DMS 273 treated with DMSO at 0.1 percent for 48 hours (cell line): ENCODE results near the gene SAE1.
A peak's percentile ranks its signal among the peaks of the same experiment; 100 is the strongest.

Source experiments
- DNase-seq: peaks from one replicate; lab custom pipeline; 2025; lab: John Stamatoyannopoulos, UW

The SAE1 gene

GRCh38 chr19:47106821-47107201 is 23.8 kb upstream of the SAE1 start:
- DNase-seq = no peak

- DNase-seq = no peak
Measured at GRCh38 chr19:47107202-47107952, 23.3 kb upstream of the SAE1 start.

- DNase-seq = no peak
Measured at GRCh38 chr19:47107953-47108746, 22.5 kb upstream of the SAE1 start.

DNA sequence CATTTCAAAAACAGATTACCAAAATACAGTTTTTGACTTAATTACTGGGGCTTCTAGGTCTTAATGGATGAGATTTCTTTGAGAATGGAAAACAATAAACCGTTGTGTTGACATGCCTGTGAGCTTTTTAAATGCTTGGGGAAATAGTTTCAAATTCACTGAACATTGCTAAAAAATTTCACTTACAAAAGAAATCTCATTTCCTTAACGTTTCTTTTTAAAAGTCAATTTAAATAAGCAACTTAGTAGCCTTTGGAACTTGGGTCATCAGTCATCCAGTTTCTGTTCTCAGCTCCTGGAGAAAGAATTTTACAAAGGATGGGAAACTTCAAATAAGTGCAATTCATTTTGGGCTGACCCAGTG is 21.5 kb upstream of the SAE1 start:
- DNase-seq = no peak

DNA sequence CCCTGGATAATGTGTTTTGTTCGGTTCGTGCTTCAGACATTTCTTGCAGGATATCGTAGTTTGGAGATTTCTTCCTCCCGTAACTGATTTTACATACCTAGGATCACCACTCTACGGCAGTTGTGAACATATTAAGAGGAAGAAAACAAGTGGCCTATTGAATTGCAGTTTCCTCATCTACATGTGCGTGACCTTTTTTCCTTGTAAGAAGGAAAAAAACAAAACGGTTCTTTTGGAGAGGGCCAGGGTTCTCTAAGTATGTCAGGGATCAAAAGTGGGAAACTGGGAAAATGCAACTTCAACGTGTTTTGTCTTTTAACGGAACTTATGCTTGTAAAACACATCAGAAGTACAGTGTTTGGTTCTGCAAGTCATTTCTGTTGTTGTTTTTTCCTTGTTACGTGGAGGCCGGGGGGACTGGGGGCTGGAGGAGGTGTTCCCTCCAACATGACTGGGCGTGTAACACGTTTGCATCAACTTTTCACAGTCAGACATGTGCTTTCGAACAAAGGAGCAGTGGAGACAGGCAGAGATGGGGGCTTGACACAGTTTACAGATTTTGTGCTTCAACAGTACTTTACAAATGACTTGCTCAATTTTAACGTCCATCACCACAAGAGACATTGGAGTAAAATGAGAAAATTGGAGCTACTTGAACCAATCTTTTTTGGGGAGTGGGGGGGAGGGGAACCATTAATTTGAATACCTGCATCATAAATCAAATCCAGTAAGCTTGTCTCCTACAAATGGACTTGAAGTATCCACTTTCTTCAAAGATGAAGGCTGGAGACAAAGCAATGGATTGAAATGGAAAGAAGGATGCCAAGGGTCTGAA is 20.9 kb upstream of the SAE1 start:
- no peak for DNase-seq

DNA sequence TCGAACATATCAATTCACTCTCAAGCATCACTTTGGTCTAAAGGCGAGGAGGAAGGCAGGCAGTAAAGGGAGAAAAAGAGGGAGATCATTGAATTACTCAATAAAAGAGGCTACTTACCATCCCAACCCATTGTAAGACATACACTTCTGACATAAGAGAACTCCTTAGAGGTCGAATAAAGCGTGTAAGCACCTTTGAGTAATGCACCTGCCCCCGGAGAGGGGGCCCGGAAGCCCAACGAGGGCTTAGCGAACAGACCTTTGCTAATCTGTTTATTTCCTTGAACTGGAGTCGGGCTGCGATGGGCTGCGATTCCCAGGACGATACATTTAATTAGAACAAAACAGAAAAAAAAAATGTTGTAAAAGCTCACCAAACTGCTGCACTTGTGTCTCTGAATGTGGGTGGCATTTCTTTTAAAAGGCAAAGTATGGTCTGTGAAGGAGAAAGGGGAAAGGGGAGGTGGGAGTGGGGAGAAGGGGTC is 20.1 kb upstream of the SAE1 start:
- DNase-seq = no peak

- DNase-seq = no peak
Measured at GRCh38 chr19:47111006-47111621, 19.5 kb upstream of the SAE1 start.

- no peak for DNase-seq
Measured at GRCh38 chr19:47111682-47112165, 18.9 kb upstream of the SAE1 start.

DNA sequence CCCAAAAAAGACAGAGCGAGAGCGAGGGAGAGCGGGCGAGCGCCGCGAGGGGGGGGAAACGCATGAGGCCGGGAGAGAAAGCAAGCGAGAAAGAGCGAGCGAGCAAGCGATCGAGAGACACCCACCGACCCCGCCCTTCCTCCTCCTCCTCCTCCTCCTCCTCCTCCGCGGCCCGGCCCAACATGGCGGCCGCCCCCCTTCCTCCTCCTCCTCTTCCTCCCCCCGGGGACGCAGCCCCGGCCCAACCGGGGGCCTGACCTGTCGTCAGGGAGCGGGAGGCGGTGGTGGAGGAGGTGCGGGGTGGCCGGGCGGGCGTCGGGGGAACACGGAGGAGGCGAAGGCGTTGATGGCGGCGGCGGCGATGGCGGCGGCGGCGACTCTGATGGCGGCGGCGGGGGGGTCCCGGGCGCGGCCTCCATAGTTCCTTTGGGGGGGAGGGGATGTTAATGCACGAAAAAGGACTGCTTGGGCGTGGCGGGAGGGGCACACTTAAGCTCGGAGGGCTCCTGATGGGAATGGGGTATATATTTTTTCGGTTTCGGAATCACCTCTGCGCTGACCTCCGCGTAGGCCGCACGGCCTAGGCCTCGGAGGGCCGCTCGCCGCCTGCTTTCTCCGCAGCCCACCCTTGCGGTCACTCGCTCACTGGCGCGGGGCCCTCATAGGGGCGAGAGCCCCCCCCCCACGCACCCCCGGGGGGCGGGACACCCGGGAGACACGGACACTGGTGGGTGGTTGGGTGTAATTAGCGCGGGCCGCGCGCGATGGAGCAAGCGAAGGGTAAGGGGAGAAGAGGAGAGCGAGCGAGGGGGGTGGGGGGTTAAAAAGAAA is 18.3 kb upstream of the SAE1 start:
- DNase-seq = peak; percentile 42

- DNase-seq = peak; percentile 98
Measured at GRCh38 chr19:47112997-47113849, 17.4 kb upstream of the SAE1 start, which contains the start of gene ZC3H4. Gene ZC3H4, minus strand, starts transcription at chr19:47113776. Its CDS starts 1,192 bp downstream, at chr19:47112584.

DNA sequence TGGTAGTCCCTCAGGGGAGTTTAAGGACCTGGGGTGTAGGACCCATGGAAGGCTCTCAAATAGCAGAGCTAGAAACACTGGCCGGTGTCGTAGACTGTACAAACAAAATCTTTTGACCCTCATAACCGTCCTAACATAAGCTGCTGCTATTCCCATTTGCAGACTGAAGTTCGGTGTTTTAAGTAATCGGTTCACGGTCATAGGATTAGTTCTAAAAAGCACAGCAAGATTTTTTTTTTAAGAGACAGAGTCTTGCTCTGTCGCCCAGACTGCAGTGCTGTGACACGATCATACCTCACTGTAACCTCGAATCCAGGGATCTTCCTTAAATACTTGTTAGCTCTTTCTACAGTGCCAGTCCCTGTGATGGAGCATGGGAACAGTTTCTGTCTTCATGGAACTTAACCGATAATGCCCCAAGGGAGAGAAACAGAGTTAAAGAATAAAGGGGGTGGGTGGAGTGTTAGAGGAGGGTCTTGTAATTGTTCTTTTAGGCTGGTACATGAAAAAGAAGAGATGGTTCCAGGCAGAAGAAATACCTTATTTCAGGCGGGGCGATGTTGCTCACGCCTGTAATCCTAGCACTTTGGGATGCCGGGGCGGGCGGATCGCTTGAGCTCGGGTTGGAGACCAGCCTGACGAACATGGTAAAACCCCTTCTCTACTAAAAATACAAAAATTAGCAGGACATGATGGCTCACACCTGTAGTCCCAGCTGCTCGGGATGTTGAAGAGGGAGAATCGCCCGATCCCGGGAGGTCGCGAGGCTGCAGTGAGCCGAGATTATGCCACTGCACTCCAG is 16.6 kb upstream of the SAE1 start:
- no peak for DNase-seq

DNA sequence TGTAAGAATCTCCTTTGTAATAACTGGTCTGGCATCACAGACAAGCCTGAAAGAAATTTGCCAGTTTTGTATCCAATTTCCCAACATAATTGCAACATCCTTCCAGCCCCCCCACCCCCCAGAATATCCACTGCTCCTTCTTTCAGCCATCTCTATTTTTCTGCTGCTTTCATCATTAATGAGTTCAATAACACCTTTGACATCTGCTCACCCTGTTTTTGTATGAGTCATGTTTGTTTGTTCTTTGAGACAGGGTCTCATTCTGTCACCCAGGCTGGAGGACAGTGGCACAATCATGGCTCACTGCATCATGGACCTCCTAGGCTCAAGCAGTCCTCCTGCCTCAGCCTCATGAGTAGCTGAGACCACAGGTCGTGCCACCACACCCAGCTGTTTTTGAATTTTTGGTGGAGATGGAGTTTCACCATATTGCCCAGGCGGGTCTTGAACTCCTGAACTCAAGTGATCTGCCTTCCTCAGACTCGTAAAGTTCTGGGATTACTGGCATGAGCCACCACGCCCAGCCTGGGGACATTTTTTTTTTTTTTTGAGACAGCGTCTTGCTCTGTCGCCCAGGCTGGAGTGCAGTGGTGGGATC is 10.1 kb upstream of the SAE1 start:
- DNase-seq = no peak

DNA sequence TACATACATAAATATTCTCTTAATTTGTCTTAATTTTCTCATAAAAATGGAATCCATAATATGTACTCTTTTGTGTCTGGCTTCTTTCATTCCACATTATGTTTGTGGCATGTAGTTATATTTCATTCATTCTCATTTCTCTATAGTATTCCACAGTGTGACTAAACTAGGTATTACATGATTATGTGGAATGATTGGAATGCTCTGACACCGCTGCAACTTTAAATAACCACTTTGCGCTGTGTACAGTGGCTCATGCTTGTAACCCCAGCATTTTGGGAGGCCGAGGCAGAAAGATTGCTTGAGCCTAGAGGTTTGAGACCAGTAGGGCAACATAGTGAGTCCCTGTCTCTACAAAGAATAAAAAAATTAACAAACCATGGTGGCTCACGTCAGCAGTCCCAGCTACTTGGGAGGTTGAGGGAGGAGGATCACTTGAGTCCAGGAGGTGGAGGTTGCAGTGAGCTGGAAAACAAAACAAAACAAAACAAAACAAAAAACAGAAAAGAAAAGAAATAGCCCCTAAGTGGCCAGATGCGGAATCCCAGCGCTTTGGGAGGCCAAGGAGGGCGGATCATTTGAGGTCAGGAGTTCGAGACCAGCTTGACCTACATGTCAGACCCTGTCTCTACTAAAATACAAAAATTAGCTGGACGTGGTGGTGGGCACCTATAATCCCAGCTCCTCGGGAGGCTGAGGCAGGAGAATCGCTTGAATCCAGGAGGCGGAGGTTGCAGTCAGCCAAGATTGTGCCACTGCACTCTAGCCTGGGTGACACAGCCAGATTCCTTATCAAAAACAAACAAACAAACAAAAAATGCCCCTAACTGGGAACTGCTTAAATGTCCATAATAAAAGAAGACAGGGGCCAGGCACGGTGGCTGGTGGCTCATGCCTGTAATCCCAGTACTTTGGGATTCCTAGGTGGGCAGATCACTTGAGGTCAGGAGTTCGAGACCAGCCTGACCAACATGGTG is 8.0 kb upstream of the SAE1 start:
- no peak for DNase-seq

GRCh38 chr19:47123406-47123805 is 7.2 kb upstream of the SAE1 start:
- DNase-seq = no peak

DNA sequence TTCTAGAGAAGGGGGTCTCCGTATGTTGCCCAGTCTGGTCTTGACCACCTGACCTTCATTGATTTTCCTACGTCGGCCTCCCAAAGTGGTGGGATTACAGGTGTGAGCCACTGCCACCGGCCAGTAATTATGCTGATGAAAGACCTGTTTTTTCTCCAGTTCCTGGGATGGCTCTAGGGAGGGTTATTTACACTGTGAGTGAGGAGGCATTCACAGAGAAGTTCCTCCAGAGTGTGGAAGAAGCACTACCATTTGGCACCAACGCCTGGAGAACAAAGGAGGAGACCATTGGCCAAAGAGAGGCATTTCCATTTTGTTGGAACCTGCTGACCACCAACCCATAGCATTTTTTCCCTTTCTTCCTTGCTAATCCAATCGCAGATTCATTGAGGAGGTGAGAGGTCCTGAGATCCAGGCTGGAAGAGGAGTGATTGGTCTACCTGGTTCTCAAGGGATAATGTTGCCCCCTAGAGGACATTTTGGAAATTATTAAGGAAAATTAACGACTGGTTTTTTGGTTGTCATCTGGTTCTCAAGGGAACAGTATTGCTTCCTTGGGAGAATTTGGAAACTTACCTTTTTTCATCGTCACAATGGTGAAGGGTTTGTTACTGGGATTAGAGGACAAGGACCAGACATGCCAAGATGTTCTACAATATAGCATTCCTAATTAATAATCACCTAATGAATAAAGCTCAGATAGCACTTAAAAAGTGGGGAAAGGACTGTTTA is 5.5 kb upstream of the SAE1 start:
- DNase-seq = peak; percentile 61

DNA sequence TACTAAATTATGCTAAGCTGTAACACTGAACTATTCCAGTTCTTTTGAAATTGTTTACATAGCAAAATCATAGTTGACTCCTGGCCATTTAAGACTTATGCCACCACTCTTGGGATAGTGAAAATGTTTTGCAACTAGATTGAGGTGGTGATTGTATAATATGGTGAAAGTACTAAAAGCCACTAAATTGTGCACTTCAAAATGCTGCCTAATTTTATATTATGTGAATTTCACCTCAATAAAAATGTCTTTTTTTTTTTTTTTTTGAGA is 5.0 kb upstream of the SAE1 start:
- DNase-seq = no peak

DNA sequence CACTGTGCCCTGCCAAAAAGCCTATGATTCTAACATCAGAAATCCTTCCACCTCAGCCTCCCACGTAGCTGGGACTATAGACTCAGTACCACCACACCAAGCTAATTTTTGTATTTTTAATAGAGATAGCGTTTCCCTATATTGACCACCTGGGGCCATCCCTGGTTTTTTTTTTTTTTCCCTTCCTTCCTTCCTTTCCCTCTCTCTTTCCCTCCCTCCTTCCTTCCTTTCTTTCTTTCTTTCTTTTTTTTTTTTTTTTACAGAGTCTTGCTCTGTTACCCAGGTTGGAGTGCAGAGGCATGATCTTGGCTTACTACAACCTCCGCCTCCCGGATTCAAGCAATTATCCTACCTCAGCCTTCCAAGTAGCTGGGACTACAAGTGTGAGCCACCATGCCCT is 1.1 kb upstream of the SAE1 start:
- no peak for DNase-seq
